Measurements from ENCODE around the gene FN3K.
"Not testable (repeated sequence)": the region's sequence is repeated elsewhere in the genome, so short reads cannot be mapped to it uniquely, and the experiment has no call there.

FN3K gene

DNA sequence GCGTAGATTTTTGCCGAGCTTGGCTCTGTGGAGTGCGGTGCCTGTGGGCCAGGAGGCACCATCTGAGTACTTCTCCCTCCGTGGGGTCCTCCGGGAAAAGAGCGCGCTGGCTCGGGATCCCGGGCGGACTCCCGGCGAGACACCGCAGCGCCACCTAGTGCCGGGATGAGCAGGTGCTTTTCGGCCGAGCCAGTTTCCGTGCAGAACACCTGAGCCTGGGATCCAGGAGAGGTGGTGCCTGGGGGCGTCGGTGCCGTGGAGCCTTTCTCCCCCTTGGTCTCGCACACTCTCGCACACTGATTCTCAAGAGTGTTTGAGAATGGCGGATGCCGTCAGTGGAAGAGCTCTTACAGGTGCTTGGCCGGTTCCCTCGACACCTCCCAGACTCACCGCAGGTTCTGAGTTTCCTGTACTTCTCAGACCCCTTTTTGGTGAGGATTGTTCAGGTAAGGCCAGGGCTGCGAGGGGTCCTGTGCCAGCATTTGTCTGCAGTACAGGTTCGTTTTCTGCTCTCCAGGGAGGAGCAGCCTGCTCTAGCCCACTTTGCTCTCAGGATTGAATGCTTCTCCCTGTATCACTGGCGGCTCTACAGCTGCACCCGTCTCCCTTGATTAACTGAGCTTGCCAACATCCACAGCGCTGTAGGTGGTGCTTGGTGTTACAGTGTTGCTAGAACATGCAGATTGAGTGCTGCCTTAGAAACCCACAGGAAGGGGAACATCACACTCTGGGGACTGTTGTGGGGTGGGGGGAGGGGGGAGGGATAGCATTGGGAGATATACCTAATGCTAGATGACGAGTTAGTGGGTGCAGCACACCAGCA, 39.8 kb downstream of the FN3K start:
- DNase-seq (ENCODE audit: low read depth): no peak

DNA sequence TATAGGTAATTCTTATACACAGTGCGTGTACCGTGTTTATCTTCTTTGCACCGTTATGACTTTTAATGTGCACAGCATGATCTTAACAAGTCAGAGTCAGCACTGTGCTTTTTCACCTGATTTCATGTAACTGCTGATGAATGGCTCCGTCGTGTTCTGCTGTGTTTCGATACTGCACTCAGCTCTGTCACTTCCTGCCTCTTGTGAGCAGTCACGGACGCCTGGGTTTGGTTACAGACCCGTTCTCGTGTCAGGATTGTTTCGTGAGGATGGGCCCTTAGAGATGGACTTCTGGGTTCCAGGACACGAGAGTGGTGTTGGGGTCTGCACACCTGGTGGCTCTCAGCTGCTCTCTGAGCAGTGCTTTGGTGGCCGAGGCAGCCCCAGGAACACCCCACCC, 41.0 kb downstream of the FN3K start:
- no peak for DNase-seq (ENCODE audit: low read depth)

DNA sequence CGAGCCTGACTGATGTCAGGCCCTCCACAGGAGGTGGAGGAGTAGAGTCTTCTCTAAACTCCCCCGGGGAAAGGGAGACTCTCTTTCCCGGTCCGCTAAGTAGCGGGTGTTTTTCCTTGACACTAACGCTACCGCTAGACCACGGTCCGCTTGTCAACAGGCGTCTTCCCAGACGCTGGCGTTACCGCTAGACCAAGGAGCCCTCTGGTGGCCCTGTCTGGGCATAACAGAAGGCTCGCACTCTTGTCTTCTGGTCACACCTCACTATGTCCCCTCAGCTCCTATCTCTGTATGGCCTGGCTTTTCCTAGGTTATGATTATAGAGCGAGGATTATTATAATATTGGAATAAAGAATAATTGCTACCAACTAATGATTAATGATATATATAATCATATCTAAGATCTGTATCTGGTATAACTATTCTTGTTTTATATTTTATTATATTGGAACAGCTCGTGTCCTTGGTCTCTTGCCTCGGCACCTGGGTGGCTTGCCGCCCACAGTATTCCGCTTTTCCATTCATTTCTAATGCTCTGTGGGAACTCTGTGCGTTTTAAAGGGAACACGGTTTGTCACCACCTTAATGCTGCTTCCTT, 42.5 kb downstream of the FN3K start:
- not testable (repeated sequence) for DNase-seq (ENCODE audit: low read depth)

DNA sequence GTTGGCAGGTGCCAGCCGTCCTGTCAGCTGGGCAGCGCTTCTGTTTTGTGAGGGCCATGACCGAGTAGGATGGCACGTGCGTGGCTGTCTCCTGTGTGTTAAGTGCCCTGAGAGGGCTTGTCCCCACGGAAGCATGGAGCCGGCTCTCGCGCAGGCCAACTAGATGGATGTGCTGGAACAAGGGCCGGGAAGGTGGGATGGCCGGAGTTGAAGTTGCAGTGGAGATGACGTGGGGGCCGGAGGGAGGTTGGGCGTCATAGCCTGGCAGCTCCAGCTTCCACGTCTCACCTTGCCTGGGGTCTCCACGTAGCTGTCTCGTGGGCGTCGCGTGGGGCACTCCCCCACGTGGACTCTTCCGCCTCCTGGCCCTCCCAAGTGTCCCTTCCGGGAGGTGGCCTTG, 44.1 kb downstream of the FN3K start:
- no peak for DNase-seq (ENCODE audit: low read depth)

DNA sequence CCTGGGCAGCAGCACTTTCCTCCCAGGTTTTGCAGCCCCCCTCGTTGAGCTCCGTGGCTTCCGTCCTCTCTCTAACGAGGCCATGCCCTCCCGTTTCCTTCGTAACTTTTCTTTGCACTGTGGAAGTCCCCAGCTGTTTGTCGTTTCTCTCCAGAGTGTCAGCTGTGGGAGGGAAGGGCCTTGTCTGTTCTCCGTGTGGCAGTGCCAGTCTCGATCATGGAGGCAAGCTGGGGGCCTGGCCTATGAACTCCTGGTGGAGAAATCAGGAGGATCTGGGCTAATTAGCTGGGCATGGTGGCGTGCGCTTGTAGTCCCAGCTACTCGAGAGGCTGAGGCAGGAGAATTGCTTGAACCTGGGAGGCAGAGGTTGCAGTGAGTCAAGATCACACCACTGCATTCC, 44.8 kb downstream of the FN3K start:
- DNase-seq (ENCODE audit: low read depth): no peak

DNA sequence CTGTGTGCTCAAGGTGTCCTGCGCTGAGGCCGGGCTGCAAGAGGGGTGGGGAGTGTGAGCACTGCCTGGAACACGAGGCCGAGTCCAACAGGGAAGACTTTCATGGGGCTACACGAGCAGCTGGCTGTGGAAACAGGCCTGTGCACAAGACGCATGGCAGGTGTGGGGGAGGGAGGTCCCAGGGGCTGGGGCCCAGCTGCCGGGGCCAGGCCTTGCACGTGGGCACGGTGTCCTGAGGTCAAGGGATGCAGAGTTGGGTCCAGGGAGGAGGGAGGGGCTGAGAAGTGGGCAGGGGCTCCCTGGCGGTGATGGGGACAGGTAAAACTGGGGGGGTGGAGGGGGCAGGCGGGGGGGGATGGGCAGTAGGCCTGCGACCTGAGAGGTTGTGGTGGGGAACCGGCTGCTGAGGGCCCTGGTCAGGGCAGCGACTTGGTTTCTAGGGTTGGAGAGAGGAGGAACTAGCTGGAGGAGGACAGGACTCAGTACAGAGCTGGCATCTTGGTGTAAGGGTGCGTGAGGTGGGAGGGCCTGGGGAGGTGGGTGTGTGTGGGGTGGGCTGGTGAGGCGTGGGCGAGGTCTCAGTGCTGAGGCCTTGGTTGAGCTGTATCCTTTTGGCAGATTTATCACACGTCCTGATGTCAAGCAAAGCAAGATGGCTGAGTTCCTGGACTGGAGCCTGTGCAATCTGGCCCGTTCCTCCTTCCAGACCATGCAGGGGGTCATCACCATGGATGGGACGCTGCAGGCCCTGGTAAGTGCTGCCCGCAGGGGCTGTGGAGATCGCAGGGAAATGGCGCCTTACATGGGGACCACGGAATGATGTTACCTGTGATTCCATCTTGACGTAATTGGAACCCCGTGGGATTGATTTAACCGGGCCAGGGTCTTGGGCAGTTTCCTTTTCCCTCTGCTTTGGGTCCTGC, 45.8 kb downstream of the FN3K start:
- DNase-seq (ENCODE audit: low read depth): no peak

DNA sequence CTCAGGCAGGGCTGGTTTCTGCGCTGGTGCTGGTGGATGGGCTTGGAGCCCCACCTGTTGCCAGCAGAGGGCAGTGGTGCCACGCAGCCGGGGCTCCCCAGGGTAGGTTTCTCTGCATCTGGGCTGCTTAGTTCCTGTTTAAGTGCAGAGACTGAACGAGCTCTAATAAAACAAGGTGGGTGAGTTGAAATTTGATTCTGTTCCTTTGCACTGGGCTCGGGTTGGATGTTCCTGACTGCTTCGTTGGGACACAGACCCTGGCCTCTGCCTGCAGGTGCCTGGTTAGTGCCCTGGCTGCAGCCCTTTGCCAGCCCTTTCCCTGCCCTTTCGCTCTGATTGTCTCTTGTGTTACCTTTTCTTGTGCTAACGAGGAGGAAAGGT, 46.5 kb downstream of the FN3K start:
- peak; percentile 43 for DNase-seq (ENCODE audit: low read depth)

DNA sequence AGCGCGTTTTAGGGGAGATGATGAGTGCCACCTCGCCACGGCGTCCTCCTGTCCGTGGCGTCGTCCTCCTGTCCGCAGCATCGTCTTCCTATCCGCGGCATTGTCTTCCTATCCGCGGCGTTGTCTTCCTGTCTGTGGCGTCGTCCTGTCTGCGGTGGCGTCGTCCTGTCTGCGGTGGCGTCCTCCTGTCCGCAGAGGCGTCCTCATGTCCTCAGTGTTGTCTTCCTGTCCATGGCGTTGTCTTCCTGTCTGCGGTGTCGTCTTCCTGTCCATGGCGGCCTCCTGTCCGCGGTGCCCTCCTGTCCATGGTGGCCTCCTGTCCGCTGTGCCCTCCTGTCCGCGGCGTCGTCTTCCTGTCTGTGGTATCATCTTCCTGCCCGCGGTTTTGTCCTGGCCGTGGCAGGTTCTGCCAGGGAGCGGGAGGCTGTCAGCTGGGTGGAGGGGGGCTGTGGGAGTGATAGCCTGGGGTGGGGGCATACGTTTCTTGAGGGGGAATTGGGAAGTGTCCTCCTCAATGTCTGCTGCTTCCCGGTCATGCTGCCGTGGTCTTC, 47.3 kb downstream of the FN3K start:
- DNase-seq (ENCODE audit: low read depth): no peak

DNA sequence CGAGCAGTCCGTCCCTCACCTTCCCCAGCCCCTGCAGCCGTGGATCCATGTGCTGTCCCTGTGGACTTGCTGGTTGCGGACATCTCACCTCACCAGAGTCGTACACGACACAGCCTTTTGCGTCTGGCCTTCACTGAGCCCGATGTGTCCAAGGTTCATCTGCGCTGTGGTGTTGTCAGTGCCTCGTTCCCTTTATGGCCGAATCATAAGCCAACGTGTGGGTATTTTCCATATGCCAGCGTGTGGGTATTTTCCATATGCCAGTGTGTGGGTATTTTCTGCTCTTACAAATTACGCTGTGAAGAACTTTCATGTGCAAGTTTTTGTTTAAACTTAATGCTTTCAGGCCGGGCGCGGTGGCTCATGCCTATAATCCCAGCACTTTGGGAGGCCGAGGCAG, 48.1 kb downstream of the FN3K start:
- no peak for DNase-seq (ENCODE audit: low read depth)

DNA sequence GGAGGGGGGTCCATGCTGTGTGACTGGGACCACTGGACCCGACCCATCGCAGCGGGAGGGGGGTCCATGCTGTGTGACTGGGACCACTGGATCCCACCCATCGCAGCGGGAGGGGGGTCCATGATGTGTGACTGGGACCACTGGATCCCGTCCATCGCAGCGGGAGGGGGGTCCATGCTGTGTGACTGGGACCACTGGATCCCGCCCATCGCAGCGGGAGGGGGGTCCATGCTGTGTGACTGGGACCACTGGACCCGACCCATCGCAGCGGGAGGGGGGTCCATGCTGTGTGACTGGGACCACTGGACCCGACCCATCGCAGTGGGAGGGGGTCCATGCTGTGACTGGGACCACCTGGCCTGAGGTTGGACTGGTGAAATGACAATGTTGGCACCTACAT, 50.2 kb downstream of the FN3K start:
- not testable (repeated sequence) for DNase-seq (ENCODE audit: low read depth)

DNA sequence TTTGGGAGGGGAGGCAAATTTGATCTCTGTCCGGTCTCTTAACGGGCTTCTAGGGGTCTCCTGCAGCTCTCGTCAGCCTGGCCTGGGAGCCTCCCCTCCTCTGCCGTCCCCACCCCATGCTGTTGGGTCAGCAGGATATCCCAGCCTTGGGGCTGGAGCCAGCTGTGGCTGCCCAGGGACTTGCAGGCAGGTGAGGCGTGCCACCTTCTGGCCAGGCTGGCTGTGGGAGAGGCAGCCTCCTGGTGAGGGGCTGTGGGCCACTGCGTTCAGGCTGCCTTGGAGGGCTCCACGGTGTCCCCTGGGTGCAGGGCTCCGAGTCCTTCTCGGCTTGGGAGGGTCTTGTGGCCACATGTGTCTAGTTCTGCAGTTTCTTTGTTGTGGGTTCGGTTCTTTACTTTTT, 51.0 kb downstream of the FN3K start:
- no peak for DNase-seq (ENCODE audit: low read depth)

DNA sequence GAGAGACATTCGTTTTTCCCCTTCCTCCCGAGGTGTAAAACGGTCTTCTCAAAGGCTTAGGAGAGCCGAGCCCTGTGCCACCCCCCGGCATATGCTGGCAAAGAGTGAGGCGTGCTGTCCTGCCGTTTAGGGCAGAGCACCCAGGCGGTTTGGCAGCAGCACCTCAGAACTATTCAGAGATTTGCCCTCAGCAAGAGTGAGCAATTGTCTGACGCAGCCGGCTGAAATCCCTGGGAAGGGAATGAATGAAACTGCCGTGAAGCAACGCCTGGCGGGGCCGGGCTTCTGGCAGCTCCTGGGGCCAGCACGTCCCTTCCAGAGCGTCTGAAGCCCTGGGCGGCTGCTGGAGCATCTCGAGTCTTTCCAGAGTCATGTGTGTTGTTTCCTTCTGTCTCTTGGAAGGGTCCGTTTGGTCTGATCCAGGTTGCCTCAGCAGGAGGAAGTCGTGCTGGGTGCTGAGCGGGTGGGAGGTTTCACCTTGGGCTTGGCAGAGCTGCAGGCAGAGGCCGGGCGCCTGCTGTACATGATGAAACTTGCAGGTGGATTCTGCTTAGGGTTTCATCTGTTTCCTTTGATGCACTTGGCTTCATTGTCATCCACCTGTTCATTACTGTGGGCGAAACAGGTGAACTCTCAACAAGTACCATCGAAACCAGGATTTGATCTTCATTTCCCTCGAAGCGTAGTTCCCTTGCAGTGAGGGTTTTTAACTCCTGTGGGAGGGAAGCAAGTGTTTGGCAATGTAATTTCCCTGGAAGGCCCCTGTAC, 51.9 kb downstream of the FN3K start:
- peak; percentile 39 for DNase-seq (ENCODE audit: low read depth)

DNA sequence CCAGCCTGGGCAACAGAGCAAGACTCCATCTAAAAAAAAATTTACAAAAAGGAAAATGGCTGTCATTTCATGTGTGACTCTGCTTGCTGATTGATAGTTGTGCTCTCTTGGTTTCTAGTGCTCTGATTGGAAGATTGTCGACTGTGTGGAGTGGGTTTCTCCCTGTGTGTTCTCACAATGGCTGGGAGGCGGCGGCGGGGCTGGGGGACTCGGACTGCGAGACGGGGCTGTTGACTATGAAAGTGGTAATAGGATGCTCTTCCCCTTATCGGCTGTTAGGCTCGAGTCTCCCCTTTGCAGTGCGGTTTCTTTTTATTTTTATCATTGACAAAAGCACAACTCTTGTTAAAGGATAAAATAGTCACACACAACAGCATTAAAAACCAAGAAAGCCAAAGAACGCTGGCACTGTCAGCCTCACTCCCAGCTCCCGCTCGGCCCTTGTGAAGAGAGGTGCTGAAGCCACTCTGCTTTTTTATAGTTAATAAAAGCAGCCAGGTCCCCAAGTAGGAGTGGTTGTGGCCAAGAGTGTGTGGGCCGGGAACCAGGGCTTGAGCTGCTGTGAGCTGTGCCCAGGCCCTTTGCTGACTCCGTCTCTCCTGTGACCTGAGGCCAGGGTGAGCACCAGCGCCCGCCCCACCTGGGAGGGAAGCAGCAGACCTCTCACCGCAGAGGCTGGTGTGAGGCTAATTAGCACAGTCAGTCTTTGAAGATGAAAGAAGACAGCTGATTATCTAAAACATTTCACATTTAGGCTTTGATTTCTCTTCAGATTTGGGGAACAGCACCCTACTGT, 53.0 kb downstream of the FN3K start:
- DNase-seq (ENCODE audit: low read depth): no peak

DNA sequence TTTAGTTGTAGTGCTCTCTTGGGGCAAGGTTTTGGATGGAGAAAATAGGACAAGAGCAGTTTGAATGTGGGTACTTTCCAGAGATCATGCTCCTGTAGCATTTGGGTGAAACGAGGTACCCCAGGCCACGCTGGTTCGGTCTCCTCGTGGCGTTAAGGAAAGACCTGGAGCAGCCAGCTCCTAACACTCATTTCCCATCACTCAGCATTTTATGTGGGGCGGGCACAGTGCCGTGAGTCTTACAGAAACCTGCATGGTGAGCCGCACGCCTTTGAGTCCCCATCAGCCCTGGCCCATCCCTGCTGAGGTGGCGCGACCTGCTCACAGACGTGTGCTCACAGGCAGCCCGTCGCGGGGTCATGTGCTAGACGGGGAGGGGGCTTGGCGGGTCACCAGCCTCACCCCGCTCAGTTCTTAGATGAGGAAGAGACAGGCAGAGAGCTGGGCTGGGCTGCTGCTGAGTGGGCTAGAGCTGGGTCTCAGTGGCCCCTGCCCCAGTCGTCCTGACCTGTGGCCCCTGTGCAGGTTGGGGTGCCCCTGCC, 53.7 kb downstream of the FN3K start:
- DNase-seq (ENCODE audit: low read depth): no peak

DNA sequence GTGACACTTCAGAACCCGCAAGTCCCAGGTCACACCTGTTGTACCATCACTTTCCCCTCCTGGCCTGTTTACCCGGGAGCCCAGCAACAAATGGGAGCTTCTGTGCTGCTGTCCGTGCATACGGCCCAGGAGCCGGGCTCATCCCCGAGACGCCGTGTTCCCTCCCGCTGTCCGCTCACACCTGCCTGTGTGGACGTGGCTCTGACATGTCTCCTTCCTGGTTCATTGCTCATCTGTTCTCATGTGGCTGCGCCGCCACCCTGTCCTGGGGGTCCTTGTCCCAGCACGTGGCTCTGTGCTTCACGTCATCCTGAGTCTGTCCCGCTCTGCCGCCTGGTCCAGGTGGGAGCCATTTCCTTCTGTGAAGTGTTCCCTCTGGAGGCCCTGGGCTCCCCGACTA, 54.4 kb downstream of the FN3K start:
- DNase-seq (ENCODE audit: low read depth): no peak

DNA sequence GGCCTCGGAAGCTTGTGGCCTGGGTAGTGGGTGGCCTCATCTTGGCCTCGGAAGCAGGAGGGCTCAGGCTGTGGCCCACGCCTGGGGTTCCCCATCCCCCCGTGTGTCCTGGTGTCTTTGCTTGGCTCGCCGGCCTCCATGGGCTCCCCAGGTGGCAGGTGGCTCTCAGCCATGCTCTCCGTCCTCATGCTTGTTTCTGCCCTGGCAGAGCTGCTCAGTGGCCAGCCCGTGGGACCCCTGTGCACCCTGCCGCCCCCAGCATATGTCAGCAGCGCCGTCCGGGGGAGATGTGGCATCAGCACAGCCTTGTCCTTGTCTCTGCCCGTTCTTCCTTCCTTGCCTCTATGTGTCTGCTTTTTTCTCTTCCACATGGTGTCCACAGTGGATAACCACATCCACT, 55.0 kb downstream of the FN3K start:
- DNase-seq (ENCODE audit: low read depth): no peak

DNA sequence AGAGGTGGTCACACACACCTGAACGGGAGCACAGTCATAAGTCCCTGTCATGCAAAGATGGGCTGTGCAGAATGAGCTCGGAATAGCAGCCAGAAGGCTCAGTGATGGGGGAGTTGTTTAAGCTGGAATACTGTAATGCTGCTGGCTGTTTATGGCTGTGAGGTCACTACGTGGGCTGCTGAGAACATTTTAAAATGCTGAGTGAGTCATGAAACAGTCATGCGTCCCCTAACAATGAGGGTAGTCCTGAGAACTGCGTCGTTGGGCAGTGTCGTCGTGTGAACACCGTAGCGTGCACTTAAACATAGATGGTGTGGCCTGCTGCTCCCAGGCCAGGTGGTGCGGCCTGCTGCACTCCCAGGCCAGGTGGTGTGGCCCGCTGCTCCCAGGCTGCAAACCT, 56.1 kb downstream of the FN3K start:
- DNase-seq (ENCODE audit: low read depth): peak; percentile 21

DNA sequence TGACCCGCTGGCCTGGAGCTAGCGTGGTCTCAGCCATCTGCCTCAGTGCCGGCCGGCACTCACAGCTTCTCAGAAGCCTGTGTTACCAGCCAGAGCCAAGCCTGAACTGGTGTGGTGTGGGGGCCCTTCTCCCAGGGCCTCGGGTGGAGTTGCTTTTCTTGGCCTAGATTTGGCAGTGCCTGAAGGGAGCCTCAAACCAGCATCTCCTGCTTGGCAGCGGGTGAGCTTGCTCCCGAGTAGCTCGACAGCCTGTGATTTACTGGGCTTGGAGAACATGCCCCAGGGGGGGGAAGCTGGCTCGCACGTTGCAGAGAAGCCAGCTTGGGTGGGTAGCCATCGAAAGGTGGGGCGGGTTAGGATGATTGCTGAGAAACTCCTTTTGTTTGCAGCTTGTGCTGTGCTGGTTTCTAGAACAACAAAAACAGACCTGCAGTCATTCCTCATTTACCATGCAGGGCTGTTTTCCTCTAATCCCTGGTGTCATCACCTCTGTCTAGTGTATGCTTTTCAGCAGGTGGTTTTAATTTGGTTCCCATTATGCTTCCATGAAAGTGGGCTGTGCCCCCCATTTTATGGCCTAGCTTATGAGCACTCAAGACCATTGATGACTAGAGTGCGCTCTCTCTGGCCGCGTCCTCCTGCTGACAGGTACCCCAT, 58.7 kb downstream of the FN3K start:
- peak; percentile 32 for DNase-seq (ENCODE audit: low read depth)

DNA sequence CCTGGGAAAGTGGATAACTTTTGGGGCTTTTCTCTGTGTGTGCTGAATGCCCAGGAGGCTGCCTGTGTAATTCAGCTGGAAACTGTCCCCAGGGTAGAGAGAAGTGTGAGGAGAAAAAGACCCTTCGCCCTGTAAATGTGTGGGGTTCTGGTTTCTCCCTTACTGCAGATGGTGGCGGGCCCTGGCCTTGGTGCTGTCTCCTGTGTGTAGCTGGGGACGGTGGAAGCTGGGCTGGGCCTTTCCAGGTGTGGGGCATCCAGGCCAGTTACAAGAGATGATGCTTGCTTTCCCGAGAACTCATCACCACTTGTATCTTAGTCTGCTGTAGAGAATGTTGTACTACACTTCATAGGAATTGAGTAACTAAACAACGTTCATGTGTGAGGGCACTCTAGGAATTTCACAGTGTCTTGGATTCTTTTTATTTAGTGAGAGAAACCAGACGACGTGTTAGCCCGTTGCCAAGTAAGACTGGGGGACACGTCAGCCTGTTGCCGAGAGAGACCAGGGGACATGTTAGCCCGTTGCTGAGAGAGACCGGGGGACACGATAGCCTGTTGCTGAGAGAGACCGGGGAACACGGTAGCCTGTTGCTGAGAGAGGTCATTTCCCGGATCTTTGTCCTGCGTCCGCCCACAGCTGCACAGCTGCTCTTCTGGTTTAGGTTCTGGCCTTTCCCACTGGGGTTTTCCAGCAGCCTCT, 59.5 kb downstream of the FN3K start:
- no peak for DNase-seq (ENCODE audit: low read depth)

DNA sequence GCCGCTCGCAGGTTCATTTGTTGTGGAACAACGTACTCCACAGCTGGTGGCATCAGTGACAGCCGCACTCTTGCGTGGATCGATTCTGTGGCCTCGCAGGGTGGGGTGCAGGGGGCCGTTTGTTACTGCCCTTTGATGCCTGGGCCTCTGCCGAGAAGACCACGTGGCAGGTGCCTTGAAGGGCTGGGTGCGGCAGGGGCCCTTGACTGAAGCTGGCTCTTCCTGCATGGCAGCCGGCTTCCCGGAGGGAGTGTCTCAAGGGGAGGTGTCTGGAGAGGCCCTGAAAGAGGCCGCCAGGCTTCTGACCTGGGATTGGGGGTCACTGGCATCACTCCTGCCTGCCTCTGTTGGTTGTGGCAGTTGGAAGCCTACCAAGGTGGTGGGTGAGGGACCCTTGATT, 60.2 kb downstream of the FN3K start:
- no peak for DNase-seq (ENCODE audit: low read depth)
